ENCODE data around the gene RPL22. TPM values are rescaled to one million over a fixed set of nuclear protein-coding genes. Genes with fewer than 3 reads are reported as not detected.

The RPL22 gene
- total and polyA plus RNA-seq, 2 of the 13 experiments (the other 11 are each of a cell fraction or from before 2014, with no cell fraction given) = 214 to 545 TPM

- TF ChIP-seq ARNT2 (CRISPR knock-in tag; IDR thresholded peaks at IDR 0.05; ENCODE audit: low read depth) (peak; percentile 99), KDM3A (CRISPR knock-in tag; IDR thresholded peaks at IDR 0.05; ENCODE audit: low read depth) (peak; percentile 99), ZNF18 (CRISPR knock-in tag; IDR thresholded peaks at IDR 0.05; ENCODE audit: insufficient replicate concordance) (peak; percentile 89), CREB3 (CRISPR knock-in tag; IDR thresholded peaks at IDR 0.05) (peak; percentile 98), ZNF607 (CRISPR knock-in tag; IDR thresholded peaks at IDR 0.05; ENCODE audit: borderline replicate concordance) (peak; percentile 99), RARA (CRISPR knock-in tag; IDR thresholded peaks at IDR 0.05) (peak; percentile 83), NR0B2 (CRISPR knock-in tag; IDR thresholded peaks at IDR 0.05) (peak; percentile 99), RCOR2 (CRISPR knock-in tag; IDR thresholded peaks at IDR 0.05) (0 out of 2 replicates have a peak, but pooled peaks have one; percentile 23), NRL (CRISPR knock-in tag; IDR thresholded peaks at IDR 0.05; ENCODE audit: borderline replicate concordance) (peak; percentile 94), HES4 (CRISPR knock-in tag; IDR thresholded peaks at IDR 0.05; ENCODE audit: borderline replicate concordance) (peak; percentile 100), TSC22D2 (CRISPR knock-in tag; IDR thresholded peaks at IDR 0.05; ENCODE audit: borderline replicate concordance) (peak; percentile 100), ZNF503 (CRISPR knock-in tag; IDR thresholded peaks at IDR 0.05) (peak; percentile 90), ZNF556 (CRISPR knock-in tag; IDR thresholded peaks at IDR 0.05; ENCODE audit: borderline replicate concordance) (peak; percentile 79; the same call in 1 of the 2 replicates), CHD4 (IDR thresholded peaks at IDR 0.05; ENCODE audit: borderline replicate concordance, low read length) (no peak), NKX3-1 (CRISPR knock-in tag; IDR thresholded peaks at IDR 0.05) (peak; percentile 99), ZNF709 (CRISPR knock-in tag; IDR thresholded peaks at IDR 0.05) (peak; percentile 99), DDIT3 (CRISPR knock-in tag; IDR thresholded peaks at IDR 0.05) (peak; percentile 63; the same call in 1 of the 2 replicates), ZKSCAN1 (IDR thresholded peaks at IDR 0.05; ENCODE audit: low read length) (no peak), CBFB (CRISPR knock-in tag; IDR thresholded peaks at IDR 0.05) (peak; percentile 93; the same call in 1 of the 2 replicates), THAP9 (CRISPR knock-in tag; IDR thresholded peaks at IDR 0.05; ENCODE audit: borderline replicate concordance) (peak; percentile 35; the same call in 1 of the 2 replicates), ZNF354B (CRISPR knock-in tag; IDR thresholded peaks at IDR 0.05) (peak; percentile 97)
Measured at GRCh38 chr1:6245086-6245868, 45.9 kb upstream of the RPL22 start (continued).
